Upper lobe of left lung (tissue), 6 donors: Measurements from ENCODE around the gene RNF150. TPM values are rescaled to one million over a fixed set of nuclear protein-coding genes. Genes with fewer than 3 reads are reported as not detected.

Source experiments
- ATAC-seq, 2 donors: fragments of 200-7000 bp; cut with Tn5 transposase; one replicate each; pipeline ENCODE4 v1.9.1; 2022; ENCODE audit warnings: mild to moderate bottlenecking in 2 of 2, moderate library complexity in 2 of 2; ENCODE audit not compliant: low FRiP score in 2 of 2
- DNase-seq, 2 donors: peaks; one replicate each; pipeline ENCODE4 v3.0.0-alpha.2; 2019 to 2020
- H3K27ac ChIP-seq, 4 donors: fragments of 200-600 bp; sonication (generic); one replicate each; pipeline ENCODE4 v1.5.1; 2016 to 2019
- H3K27me3 ChIP-seq, 4 donors: fragments of 200-600 bp; sonication (generic); one replicate each; pipeline ENCODE4 v1.5.1; 2017 to 2019
- H3K36me3 ChIP-seq, 4 donors: fragments of 200-600 bp; sonication (generic); one replicate each; pipeline ENCODE4 v1.5.1; 2016 to 2019
- H3K4me1 ChIP-seq, 4 donors: fragments of 200-600 bp; sonication (generic); one replicate each; pipeline ENCODE4 v1.5.1; 2018 to 2019
- H3K4me3 ChIP-seq, 4 donors: fragments of 200-600 bp; sonication (generic); one replicate each; pipeline ENCODE4 v1.5.1; 2017 to 2019; ENCODE audit warnings: mild to moderate bottlenecking in 2 of 4, moderate library complexity in 1 of 4
- H3K9me3 ChIP-seq, 4 donors: fragments of 200-600 bp; sonication (generic); one replicate each; pipeline ENCODE4 v1.5.1; 2018 to 2019
- EP300 ChIP-seq, 4 donors: sonication (generic); formaldehyde crosslinking; IDR thresholded peaks; one replicate each; pipeline ENCODE4 v1.5.1; 2017; ENCODE audit warnings: antibody characterized with exemption in 4 of 4, control low read depth in 2 of 4
- POLR2A ChIP-seq, 4 donors: fragments of 450-650 bp; IDR thresholded peaks; one replicate each; pipeline ENCODE4 v1.5.1; 2016 to 2017; ENCODE audit warnings: antibody characterized with exemption in 4 of 4, mild to moderate bottlenecking in 2 of 4
- POLR2AphosphoS5 ChIP-seq, 2 donors: sonication (generic); formaldehyde crosslinking; IDR thresholded peaks; one replicate each; pipeline ENCODE4 v1.5.1; 2017; ENCODE audit warnings: antibody characterized with exemption in 2 of 2
- WGBS, 2 donors: methylation state at CpG; one replicate each; pipeline ENCODE4 v1.1.5; 2017 to 2018; 5-methylcytosine and 5-hydroxymethylcytosine counted together
- total RNA-seq, 6 donors: library from RNA; depleted of rRNA in 4 of 6; stranded (reverse); fragments of >200 nt in 4 of 6; gene quantifications; one replicate each; pipeline versions ENCODE4 v1.1.0 to v1.2.1, GENCODE V29; 2016 to 2021
- TF ChIP-seq, protein P1 (sequence below), 6 experiments: fragments of 450-650 bp in 4 of 6; fragments of 200-600 bp in 2 of 6; sonication (generic) in 2 of 6; IDR thresholded peaks; one replicate each; pipeline ENCODE4 v1.5.1; 2016 to 2019; ENCODE audit warnings: antibody characterized with exemption in 6 of 6
- donor health status: DM: no; HTN: no; CAD: no; lungs with moderate emphysema.
- donor health status: DM: no; HTN: yes; CAD: no; lungs with severe emphysema.

The RNF150 gene
- total RNA-seq, 6 donors from 2014 or later, result 0.46 to 2.1 (median 1.4) TPM

DNA sequence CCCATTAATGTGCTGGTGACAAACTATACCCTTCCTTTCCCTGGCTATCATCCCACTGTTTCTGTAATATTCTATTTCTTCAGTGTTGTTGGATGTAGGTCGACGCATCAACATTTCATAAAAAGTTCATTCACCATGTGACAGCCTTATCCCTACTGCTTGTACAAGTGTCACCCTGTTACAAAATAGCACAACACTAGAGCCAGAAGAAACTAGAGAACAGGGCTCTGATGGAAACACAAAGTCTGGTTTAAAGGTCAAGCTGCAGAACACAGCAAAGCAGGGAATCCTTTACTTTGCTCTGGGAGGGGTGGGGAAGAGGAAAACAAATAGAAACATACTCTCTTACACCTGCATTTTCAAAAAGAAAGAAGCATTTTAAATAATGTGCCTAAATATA lies 245.8 kb downstream of the RNF150 start:
- Histone ChIP-seq H3K9me3 (no peaks in the 10 kb centered on the region), H3K27ac (no peak overlapping the region), H3K27me3 (no peaks in the 10 kb centered on the region), H3K4me1 (no peaks in the 10 kb centered on the region), H3K36me3 (no peaks in the 10 kb centered on the region), H3K4me3 (no peak overlapping the region)
- DNase-seq, result no peak
- TF ChIP-seq POLR2AphosphoS5 (IDR thresholded peaks at IDR 0.05), result no peak
- TF ChIP-seq EP300 (IDR thresholded peaks at IDR 0.05), result no peak
- 87 to 92% methylated on average over 2 of the region's 2 CpGs for WGBS, 2 donors
- no peak for ATAC-seq

DNA sequence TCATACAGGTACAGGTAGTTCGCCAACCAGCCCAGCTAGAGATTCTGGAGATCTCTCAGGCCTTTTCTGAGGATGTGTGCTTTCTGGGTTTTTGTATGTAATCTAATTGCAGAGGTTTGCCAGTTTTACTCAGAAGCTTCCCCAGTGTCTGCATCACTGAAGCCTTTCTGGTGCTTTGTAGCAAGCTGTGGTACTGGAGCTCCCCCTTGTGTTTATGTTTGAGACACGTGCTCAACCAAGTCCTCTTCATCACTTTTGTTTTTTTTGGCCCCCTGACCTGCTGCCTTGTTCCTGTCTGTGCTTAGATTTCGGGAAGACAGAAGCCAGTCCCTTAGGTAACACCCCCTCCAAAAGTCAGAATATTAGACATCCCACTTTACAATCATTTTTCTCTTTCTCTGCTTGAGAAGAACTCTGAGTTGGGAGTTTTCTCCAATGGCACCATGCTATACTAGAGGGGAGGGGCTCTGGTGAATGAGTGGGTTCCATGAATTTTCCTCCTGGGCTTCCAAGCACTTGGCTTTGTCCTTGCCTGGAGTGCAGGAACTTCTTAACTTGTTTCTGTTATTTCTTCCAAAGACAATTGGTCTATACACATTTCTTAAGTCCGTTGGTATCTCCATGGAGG lies 248.7 kb downstream of the RNF150 start:
- WGBS, 2 donors, result 53% methylated on average over 4 of the region's 4 CpGs
- H3K4me3 ChIP-seq, result no peak overlapping the region
- DNase-seq, result peak in 1 of 2 donors; percentile 23
- H3K27me3 ChIP-seq, result no peaks in the 10 kb centered on the region
- peak in 1 of 2 donors; percentile 85 for ATAC-seq
- no peaks in the 10 kb centered on the region for H3K36me3 ChIP-seq
- peaks cover 0 to 4% (median 0%) of the 10 kb centered on the region in 4 donors for H3K9me3 ChIP-seq
- H3K27ac ChIP-seq, result no peak overlapping the region
- H3K4me1 ChIP-seq, result no peaks in the 10 kb centered on the region
- TF ChIP-seq, protein P1, sequence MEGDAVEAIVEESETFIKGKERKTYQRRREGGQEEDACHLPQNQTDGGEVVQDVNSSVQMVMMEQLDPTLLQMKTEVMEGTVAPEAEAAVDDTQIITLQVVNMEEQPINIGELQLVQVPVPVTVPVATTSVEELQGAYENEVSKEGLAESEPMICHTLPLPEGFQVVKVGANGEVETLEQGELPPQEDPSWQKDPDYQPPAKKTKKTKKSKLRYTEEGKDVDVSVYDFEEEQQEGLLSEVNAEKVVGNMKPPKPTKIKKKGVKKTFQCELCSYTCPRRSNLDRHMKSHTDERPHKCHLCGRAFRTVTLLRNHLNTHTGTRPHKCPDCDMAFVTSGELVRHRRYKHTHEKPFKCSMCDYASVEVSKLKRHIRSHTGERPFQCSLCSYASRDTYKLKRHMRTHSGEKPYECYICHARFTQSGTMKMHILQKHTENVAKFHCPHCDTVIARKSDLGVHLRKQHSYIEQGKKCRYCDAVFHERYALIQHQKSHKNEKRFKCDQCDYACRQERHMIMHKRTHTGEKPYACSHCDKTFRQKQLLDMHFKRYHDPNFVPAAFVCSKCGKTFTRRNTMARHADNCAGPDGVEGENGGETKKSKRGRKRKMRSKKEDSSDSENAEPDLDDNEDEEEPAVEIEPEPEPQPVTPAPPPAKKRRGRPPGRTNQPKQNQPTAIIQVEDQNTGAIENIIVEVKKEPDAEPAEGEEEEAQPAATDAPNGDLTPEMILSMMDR (IDR thresholded peaks at IDR 0.05), result peak in 5 of 6 experiments; percentile 19 to 50 (median 27)
- no peak for TF ChIP-seq POLR2A (IDR thresholded peaks at IDR 0.05)

DNA sequence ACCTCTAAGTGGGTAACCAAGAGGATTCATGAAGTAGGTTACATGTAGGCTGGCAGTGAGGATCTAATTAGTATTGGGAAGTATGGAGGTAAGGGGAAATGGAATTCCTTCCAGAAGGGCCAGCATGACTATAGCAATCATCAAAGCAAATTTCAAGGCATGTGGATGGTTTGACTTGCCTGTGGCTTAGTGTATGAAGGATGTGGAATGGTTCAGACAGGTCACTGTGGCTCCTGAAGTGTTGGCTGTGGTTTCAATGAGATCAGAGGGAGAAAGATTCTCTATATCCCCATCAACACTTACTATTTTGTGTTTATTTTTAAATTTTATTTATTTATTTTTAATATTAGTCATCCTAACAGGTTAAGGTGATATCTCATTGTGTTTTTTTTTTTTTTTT lies 255.5 kb downstream of the RNF150 start:
- TF ChIP-seq EP300 (IDR thresholded peaks at IDR 0.05), result no peak
- H3K27ac ChIP-seq, result no peak overlapping the region
- no peaks in the 10 kb centered on the region for H3K27me3 ChIP-seq
- no peaks in the 10 kb centered on the region for H3K4me1 ChIP-seq
- H3K4me3 ChIP-seq, result no peak overlapping the region
- DNase-seq, result no peak
- no peak for ATAC-seq
- no peaks in the 10 kb centered on the region for H3K36me3 ChIP-seq
- H3K9me3 ChIP-seq, result peaks cover 0 to 4% (median 0%) of the 10 kb centered on the region in 4 donors

DNA sequence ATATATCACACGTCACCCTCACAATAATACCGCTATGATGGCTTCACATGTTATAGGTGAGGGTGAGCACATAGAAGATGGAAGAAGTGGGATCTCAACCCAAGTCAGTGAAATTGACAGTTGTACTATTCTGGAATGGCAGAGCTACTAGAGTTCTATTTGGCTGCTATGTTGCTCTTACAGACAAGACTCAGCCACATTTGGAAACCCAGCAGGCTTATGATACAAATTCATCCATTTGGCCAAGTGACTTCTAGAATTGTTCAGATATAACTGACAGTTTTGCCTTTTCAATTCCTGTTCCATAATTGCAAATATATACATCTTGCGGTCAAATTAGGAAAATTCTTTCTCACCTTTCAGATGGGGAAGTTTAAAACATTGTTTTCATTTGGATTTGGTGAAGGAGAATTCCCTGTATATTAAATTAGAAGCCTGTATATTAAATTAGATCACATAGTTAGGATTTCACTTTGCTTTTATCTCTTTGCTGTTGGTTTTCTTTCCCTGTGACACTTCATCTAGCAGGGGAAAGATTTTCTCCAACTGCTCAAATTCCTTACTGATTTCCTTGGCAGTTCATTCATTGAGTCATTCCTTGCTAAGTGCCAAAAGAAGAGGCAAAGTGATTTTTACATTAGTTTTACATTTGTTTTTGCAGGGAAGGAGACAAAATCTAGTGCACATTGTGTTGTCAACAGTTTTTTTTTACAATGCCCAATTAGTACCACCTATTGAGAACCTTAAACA lies 256.5 kb downstream of the RNF150 start:
- H3K4me3 ChIP-seq, result no peak overlapping the region
- ATAC-seq (no peak), DNase-seq (no peak)

DNA sequence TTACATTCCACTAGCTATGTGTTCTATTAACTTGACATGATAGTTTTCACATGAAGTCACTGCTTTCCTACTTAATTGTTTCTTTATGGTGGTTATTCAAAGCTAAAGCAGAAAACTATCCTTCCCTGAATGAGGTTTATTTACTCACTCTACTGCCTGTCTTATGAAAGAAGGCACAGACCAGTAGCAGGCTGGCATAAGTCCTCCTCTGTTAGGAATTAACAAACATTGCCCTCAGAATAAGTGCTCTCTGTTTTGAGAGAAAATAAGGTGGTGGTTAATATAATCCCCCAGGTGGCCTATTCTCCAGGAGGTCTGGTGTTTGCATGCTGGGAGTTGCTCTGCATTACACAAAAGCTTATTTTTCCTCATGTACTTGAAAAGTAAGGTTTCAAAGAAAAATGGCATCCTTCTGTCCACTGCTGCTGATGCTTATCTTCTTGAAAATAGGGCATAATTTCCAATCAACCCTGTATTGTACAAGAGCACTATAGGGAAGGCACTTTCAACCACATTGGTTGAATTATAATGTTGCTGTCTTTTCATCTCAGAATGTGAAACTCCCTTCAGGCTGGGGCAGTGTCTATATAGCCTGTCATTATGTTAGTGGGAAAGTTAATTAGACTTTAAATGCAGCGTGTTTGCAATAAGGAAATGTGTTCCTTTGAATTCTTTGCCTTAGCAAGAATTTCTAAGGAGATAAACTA lies 257.4 kb downstream of the RNF150 start:
- no peak overlapping the region for H3K27ac ChIP-seq
- no peaks in the 10 kb centered on the region for H3K4me1 ChIP-seq
- no peaks in the 10 kb centered on the region for H3K9me3 ChIP-seq
- no peaks in the 10 kb centered on the region for H3K27me3 ChIP-seq
- ATAC-seq (no peak), DNase-seq (no peak)
- 75 to 80% methylated on average over 1 of the region's 1 CpG for WGBS, 2 donors
- H3K36me3 ChIP-seq, result no peaks in the 10 kb centered on the region
- no peak overlapping the region for H3K4me3 ChIP-seq
- TF ChIP-seq POLR2A (IDR thresholded peaks at IDR 0.05), result no peak
- no peak for TF ChIP-seq EP300 (IDR thresholded peaks at IDR 0.05)
- TF ChIP-seq POLR2AphosphoS5 (IDR thresholded peaks at IDR 0.05), result no peak
- TF ChIP-seq, protein P1 (IDR thresholded peaks at IDR 0.05), result no peak

More for the DNA sequence above, 256.5 kb downstream of the RNF150 start:
- H3K27ac ChIP-seq, result no peak overlapping the region
- no peaks in the 10 kb centered on the region for H3K4me1 ChIP-seq
- WGBS, 2 donors, result 87 to 88% methylated on average over 3 of the region's 3 CpGs
- no peaks in the 10 kb centered on the region for H3K27me3 ChIP-seq
- TF ChIP-seq POLR2AphosphoS5 (IDR thresholded peaks at IDR 0.05) (no peak), POLR2A (IDR thresholded peaks at IDR 0.05) (no peak), EP300 (IDR thresholded peaks at IDR 0.05) (no peak)
- TF ChIP-seq, protein P1 (IDR thresholded peaks at IDR 0.05), result no peak
- peaks cover 0 to 4% (median 0%) of the 10 kb centered on the region in 4 donors for H3K9me3 ChIP-seq
- no peaks in the 10 kb centered on the region for H3K36me3 ChIP-seq
